Skin of body (tissue), 3 donors: ENCODE data around the gene GOLGA6L24. TPM values are rescaled to one million over a fixed set of nuclear protein-coding genes. Genes with fewer than 3 reads are reported as not detected.
"Not testable (repeated sequence)": the region's sequence is repeated elsewhere in the genome, so short reads cannot be mapped to it uniquely, and the experiment has no call there.

Experiments
- DNase-seq: peaks from one replicate; lab custom pipeline; 2025; lab: John Stamatoyannopoulos, UW
- small RNA-seq: library from RNA; depleted of rRNA; stranded (forward); fragments of <200 nt; gene quantifications from one replicate; pipeline ENCODE3, GENCODE V24; 2014; ENCODE audit warnings: low replicate concordance
- total RNA-seq: library from RNA; depleted of rRNA; stranded (reverse); fragments of >200 nt; gene quantifications from one replicate; pipeline ENCODE4 v1.2.3, GENCODE V29; 2014

The GOLGA6L24 gene
- total RNA-seq, result not detected

- not testable (repeated sequence) for DNase-seq
Observed at GRCh38 chr15:28357984-28358383, at the start of gene GOLGA6L24. Gene GOLGA6L24 (minus strand): TSS chr15:28358084. CDS start chr15:28358023, 61 bp downstream.

GRCh38 chr15:28402774-28403435 is 45.0 kb upstream of the GOLGA6L24 start:
- not testable (repeated sequence) for DNase-seq

GRCh38 chr15:28396022-28396421 is 38.1 kb upstream of the GOLGA6L24 start:
- DNase-seq, result not testable (repeated sequence)

- DNase-seq, result not testable (repeated sequence)
Observed at GRCh38 chr15:28380053-28380452, 22.2 kb upstream of the GOLGA6L24 start.

GRCh38 chr15:28378364-28378763 is 20.5 kb upstream of the GOLGA6L24 start, which contains the start of gene GOLGA8F:
Gene GOLGA8F (plus strand): TSS chr15:28378664. CDS start chr15:28378762, 98 bp downstream.
- DNase-seq, result not testable (repeated sequence)

GRCh38 chr15:28365502-28365901 is 7.6 kb upstream of the GOLGA6L24 start:
- not testable (repeated sequence) for DNase-seq

GRCh38 chr15:28322129-28322588 is 35.7 kb downstream of the GOLGA6L24 start, which contains the start of gene HERC2:
Gene HERC2 (minus strand): TSS chr15:28322179. CDS start chr15:28321433, 746 bp downstream.
- DNase-seq, result not testable (repeated sequence)

GRCh38 chr15:28321358-28322078 is 36.4 kb downstream of the GOLGA6L24 start:
- DNase-seq, result not testable (repeated sequence)

- not testable (repeated sequence) for DNase-seq
Observed at GRCh38 chr15:28319725-28320124, 38.2 kb downstream of the GOLGA6L24 start.

GRCh38 chr15:28318828-28319227 is 39.1 kb downstream of the GOLGA6L24 start:
- DNase-seq, result not testable (repeated sequence)

- DNase-seq, result not testable (repeated sequence)
Observed at GRCh38 chr15:28318122-28318521, 39.8 kb downstream of the GOLGA6L24 start.

- not testable (repeated sequence) for DNase-seq
Observed at GRCh38 chr15:28316958-28317357, 40.9 kb downstream of the GOLGA6L24 start.

GRCh38 chr15:28310454-28310853 is 47.4 kb downstream of the GOLGA6L24 start:
- not testable (repeated sequence) for DNase-seq

- DNase-seq, result not testable (repeated sequence)
Observed at GRCh38 chr15:28308718-28309117, 49.2 kb downstream of the GOLGA6L24 start.

Small RNA genes lying within 50 kb of the gene (small RNA-seq; reads per million reads assigned to genes)
- gene AC091304.5, result not detected
- gene RN7SL238P, result not detected

Other genes with a start within 250 kb of the GOLGA6L24 start
- gene HERC2, start 35.9 kb downstream of the GOLGA6L24 start, total RNA-seq, result 42.8 TPM
- gene GOLGA8F, start 20.6 kb upstream of the GOLGA6L24 start, total RNA-seq, result not detected
- not detected for gene GOLGA8G, start 174.9 kb upstream of the GOLGA6L24 start, total RNA-seq
- not detected for gene GOLGA6L25, start 195.5 kb upstream of the GOLGA6L24 start, total RNA-seq